ENCODE measurements around the gene COASY. TPM values are rescaled to one million over a fixed set of nuclear protein-coding genes. Genes with fewer than 3 reads are reported as not detected.

The COASY gene
- total RNA-seq, 2 experiments from 2014 or later = 59.5 to 60.9 TPM

GRCh38 chr17:42560246-42560645, 1.7 kb upstream of the COASY start:
- Mint-ChIP-seq H3K4me1 (ENCODE audit: low read depth) (peaks cover 33% of the 10 kb centered on the region), H3K9me3 (no peaks in the 10 kb centered on the region), H3K4me3 (peak overlapping the region; percentile 51), H3K36me3 (ENCODE audit: low read depth) (peaks cover 19% of the 10 kb centered on the region), H3K27me3 (no peaks in the 10 kb centered on the region), H3K27ac (no peak overlapping the region)
- CTCF ChIA-PET = interaction anchor here (1.4 kb wide), 1 partner anchor 12 kb away, joined by 3 read pairs; no protein-coding TSS in a partner anchor
- DNase-seq (no peak), ATAC-seq (no peak)
- POLR2A ChIA-PET = no interaction called here
- no peak for TF ChIP-seq CTCF (IDR thresholded peaks at IDR 0.05)
- intact Hi-C loops (cut with micrococcal nuclease) = no loop called here

GRCh38 chr17:42562388-42563142, 617 bp downstream of the COASY start:
- DNase-seq = peak; percentile 30
- peaks cover 35% of the 10 kb centered on the region for H3K4me1 Mint-ChIP-seq (ENCODE audit: low read depth)
- H3K9me3 Mint-ChIP-seq = no peaks in the 10 kb centered on the region
- peak overlapping the region; percentile 88 for H3K4me3 Mint-ChIP-seq
- intact Hi-C loops (cut with micrococcal nuclease) = no loop called here
- no peaks in the 10 kb centered on the region for H3K27me3 Mint-ChIP-seq
- CTCF ChIA-PET = interaction anchor here (1.0 to 7.5 kb wide), 2 partner anchors 14 to 45 kb away, joined by 3 to 70 read pairs; partner anchors contain the start of gene PSMC3IP
- ATAC-seq = peak; percentile 18
- POLR2A ChIA-PET = interaction anchor here (0.5 to 7.8 kb wide), 4 partner anchors 15 to 437 kb away, joined by 3 to 61 read pairs (median 3); partner anchors contain the start of gene PSMC3IP
- peaks cover 30% of the 10 kb centered on the region for H3K36me3 Mint-ChIP-seq (ENCODE audit: low read depth)
- H3K27ac Mint-ChIP-seq = peak overlapping the region; percentile 90
- no peak for TF ChIP-seq CTCF (IDR thresholded peaks at IDR 0.05)

- ATAC-seq (no peak), DNase-seq (no peak)
- intact Hi-C loops (cut with micrococcal nuclease) = no loop called here
- TF ChIP-seq CTCF (IDR thresholded peaks at IDR 0.05) = no peak
- Mint-ChIP-seq H3K27me3 (no peaks in the 10 kb centered on the region), H3K27ac (peak overlapping the region; percentile 90), H3K9me3 (no peaks in the 10 kb centered on the region), H3K4me1 (ENCODE audit: low read depth) (peaks cover 39% of the 10 kb centered on the region), H3K4me3 (peak overlapping the region; percentile 88), H3K36me3 (ENCODE audit: low read depth) (peaks cover 33% of the 10 kb centered on the region)
- CTCF ChIA-PET = interaction anchor here (1.0 to 7.5 kb wide), 2 partner anchors 14 to 45 kb away, joined by 3 to 70 read pairs; partner anchors contain the start of gene PSMC3IP
- POLR2A ChIA-PET = interaction anchor here (1.0 to 7.8 kb wide), 3 partner anchors 14 to 229 kb away, joined by 3 to 61 read pairs (median 3); partner anchors contain the start of gene PSMC3IP
These were observed 1.2 kb downstream of the COASY start for GRCh38 chr17:42563143-42563509.

GRCh38 chr17:42563543-42563942, 1.6 kb downstream of the COASY start:
- Mint-ChIP-seq H3K36me3 (ENCODE audit: low read depth) (peaks cover 34% of the 10 kb centered on the region), H3K9me3 (no peaks in the 10 kb centered on the region), H3K4me1 (ENCODE audit: low read depth) (peaks cover 42% of the 10 kb centered on the region), H3K27me3 (no peaks in the 10 kb centered on the region), H3K4me3 (peak overlapping the region; percentile 88), H3K27ac (peak overlapping the region; percentile 90)
- no peak for TF ChIP-seq CTCF (IDR thresholded peaks at IDR 0.05)
- POLR2A ChIA-PET = interaction anchor here (1.0 to 7.8 kb wide), 3 partner anchors 14 to 228 kb away, joined by 3 to 61 read pairs (median 3); partner anchors contain the start of gene PSMC3IP
- DNase-seq (no peak), ATAC-seq (no peak)
- CTCF ChIA-PET = interaction anchor here (1.0 to 7.5 kb wide), 2 partner anchors 13 to 46 kb away, joined by 3 to 70 read pairs; partner anchors contain the start of gene PSMC3IP
- intact Hi-C loops (cut with micrococcal nuclease) = no loop called here

GRCh38 chr17:42563950-42564349, 2.0 kb downstream of the COASY start:
- ChIA-PET CTCF (interaction anchor here (1.0 to 7.5 kb wide), 2 partner anchors 9 to 13 kb away, joined by 3 to 70 read pairs; partner anchors contain the start of gene PSMC3IP), POLR2A (interaction anchor here (1.0 to 7.8 kb wide), 2 partner anchors 13 to 228 kb away, joined by 3 to 61 read pairs; partner anchors contain the start of gene PSMC3IP)
- Mint-ChIP-seq H3K4me1 (ENCODE audit: low read depth) (peaks cover 46% of the 10 kb centered on the region), H3K27me3 (no peaks in the 10 kb centered on the region), H3K9me3 (no peaks in the 10 kb centered on the region), H3K36me3 (ENCODE audit: low read depth) (peaks cover 38% of the 10 kb centered on the region), H3K27ac (peak overlapping the region; percentile 90), H3K4me3 (peak overlapping the region; percentile 88)
- DNase-seq (no peak), ATAC-seq (no peak)
- TF ChIP-seq CTCF (IDR thresholded peaks at IDR 0.05) = no peak
- intact Hi-C loops (cut with micrococcal nuclease) = no loop called here
